HG03025 (cell line): ENCODE measurements around the gene TSEN34.
"Not testable (repeated sequence)": the region's sequence is repeated elsewhere in the genome, so short reads cannot be mapped to it uniquely, and the experiment has no call there.

ENCODE experiments used
- ATAC-seq: cut with Tn5 transposase; IDR thresholded peaks from one replicate; pipeline ENCODE4 v1.9.1; 2021; ENCODE audit warnings: mild to moderate bottlenecking, moderate library complexity; ENCODE audit not compliant: unreplicated experiment, low FRiP score

TSEN34 gene

GRCh38 chr19:54229146-54229545 is 38.0 kb downstream of the TSEN34 start:
- ATAC-seq: no peak

- no peak for ATAC-seq
Observed at GRCh38 chr19:54230031-54230430, 38.9 kb downstream of the TSEN34 start.

GRCh38 chr19:54231077-54231931 is 40.2 kb downstream of the TSEN34 start:
- no peak for ATAC-seq

GRCh38 chr19:54233941-54234340 is 42.8 kb downstream of the TSEN34 start:
- no peak for ATAC-seq

GRCh38 chr19:54239491-54240371 is 48.6 kb downstream of the TSEN34 start:
- ATAC-seq: not testable (repeated sequence)

GRCh38 chr19:54240372-54241336 is 49.5 kb downstream of the TSEN34 start:
- not testable (repeated sequence) for ATAC-seq

- not testable (repeated sequence) for ATAC-seq
Observed at GRCh38 chr19:54242234-54242633, 51.1 kb downstream of the TSEN34 start.

- ATAC-seq: not testable (repeated sequence)
Observed at GRCh38 chr19:54242646-54243045, 51.5 kb downstream of the TSEN34 start, which contains the start of gene LILRA6. Gene LILRA6 (minus strand): TSS chr19:54242790.

GRCh38 chr19:54243809-54244208 is 52.7 kb downstream of the TSEN34 start:
- ATAC-seq: not testable (repeated sequence)
